ENCODE results near the gene EVL.

EVL gene

DNA sequence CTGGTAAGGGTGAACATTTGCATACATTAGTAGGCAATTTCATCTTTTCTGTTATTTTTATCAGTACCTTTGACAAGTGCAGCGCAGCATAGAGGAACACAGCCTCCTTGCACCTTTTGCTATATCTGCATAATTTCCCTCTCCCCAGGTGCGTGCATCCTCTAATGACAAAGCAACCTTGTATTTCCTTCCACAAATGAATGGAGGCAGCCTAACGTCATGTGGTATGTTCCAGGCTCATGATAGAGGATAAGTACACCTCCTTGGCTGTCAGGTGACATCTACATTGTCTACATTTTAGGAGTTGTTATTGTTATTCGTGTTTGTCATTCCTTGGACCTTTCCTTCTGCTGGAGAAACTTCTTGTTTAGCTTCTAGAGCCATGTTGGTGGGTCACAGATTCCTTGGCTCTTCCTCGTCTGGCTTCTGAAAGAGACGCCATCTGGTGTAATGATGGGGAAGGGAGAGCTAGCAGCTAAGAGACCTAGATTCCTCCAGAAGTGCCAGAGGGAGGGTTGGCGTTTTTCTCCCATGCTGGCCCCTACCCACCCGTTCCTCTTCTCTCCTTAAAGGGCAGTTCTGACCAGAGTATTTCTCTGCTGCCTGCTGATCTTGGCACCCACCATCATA is 37.0 kb downstream of the EVL start:
- H3K4me3 ChIP-seq (ENCODE audit: low read depth, low read length): no peak overlapping the region
- no peak for DNase-seq (ENCODE audit: low read depth)
- no peak for TF ChIP-seq CTCF (IDR thresholded peaks at IDR 0.05; ENCODE audit: insufficient read depth, low read depth, low read length, missing control alignments)

- no peak for TF ChIP-seq CTCF (IDR thresholded peaks at IDR 0.05; ENCODE audit: insufficient read depth, low read depth, low read length, missing control alignments)
- no peak overlapping the region for H3K4me3 ChIP-seq (ENCODE audit: low read depth, low read length)
- DNase-seq (ENCODE audit: low read depth): no peak
These were observed 38.2 kb downstream of the EVL start for GRCh38 chr14:100103250-100104005.

DNA sequence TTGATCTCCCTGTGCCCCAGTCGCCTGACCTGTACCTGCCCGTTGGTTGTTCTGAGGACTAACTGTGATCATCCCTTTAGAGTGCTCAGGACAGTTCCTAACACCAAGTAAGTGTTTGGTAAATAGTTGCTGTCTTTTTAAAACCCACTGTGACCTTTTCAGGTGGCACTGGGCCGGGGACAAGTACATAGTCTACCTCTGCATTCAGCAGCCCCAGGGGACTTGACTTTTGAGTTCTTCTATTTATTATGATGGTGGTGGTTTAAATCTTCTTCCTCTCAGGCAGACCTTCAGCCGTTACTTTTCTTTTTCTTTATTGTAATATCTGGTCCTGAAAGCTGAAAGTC is 38.8 kb downstream of the EVL start:
- no peak overlapping the region for H3K4me3 ChIP-seq (ENCODE audit: low read depth, low read length)
- no peak for DNase-seq (ENCODE audit: low read depth)
- no peak for TF ChIP-seq CTCF (IDR thresholded peaks at IDR 0.05; ENCODE audit: insufficient read depth, low read depth, low read length, missing control alignments)

DNA sequence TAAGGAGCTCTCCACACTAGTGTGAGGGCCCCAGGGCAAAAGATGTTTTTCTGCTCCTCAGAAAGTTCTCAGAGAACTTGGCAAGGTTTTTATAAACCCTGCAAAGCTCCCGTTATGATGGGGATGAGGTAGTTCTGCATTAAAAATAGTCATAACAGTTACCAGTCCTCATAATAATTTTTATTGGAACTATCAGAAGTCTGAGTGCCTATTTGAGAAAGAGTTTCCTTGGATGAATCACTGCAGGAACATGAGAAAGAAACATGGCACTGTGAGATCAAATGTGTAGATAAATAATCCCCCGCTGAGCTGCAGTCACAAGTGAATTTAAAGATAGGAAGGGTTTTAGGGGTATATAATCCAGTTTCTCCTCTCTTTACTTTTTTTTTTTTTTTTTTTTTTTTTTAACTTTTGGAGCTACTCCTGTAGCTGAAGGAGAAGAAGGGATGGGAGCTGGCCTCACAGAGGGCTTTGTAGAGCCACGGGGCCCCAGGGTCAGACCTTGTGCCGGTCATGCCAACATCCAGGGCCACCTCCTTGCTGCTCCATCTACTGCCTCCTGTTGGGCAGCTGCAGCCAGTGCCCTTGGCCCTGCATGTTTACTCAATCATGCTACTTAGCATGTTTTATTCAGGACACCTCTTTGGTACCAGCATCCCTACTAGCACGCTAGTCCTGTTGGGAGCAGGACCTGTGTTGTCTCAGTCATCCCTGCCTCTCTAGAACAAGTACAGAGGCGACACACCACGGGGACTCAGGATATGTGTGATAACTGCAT is 39.5 kb downstream of the EVL start:
- DNase-seq (ENCODE audit: low read depth): no peak
- peak; percentile 7 for TF ChIP-seq CTCF (IDR thresholded peaks at IDR 0.05; ENCODE audit: insufficient read depth, low read depth, low read length, missing control alignments)
- no peak overlapping the region for H3K4me3 ChIP-seq (ENCODE audit: low read depth, low read length)

- TF ChIP-seq CTCF (IDR thresholded peaks at IDR 0.05; ENCODE audit: insufficient read depth, low read depth, low read length, missing control alignments): no peak
- no peak overlapping the region for H3K4me3 ChIP-seq (ENCODE audit: low read depth, low read length)
- DNase-seq (ENCODE audit: low read depth): no peak
These were observed 40.3 kb downstream of the EVL start for GRCh38 chr14:100105357-100106169.

GRCh38 chr14:100106250-100107112 is 41.3 kb downstream of the EVL start:
- H3K4me3 ChIP-seq (ENCODE audit: low read depth, low read length): no peak overlapping the region
- no peak for DNase-seq (ENCODE audit: low read depth)
- no peak for TF ChIP-seq CTCF (IDR thresholded peaks at IDR 0.05; ENCODE audit: insufficient read depth, low read depth, low read length, missing control alignments)
